Neural cell (in vitro differentiated cells): Measurements from ENCODE around the gene BRF1. TPM values are rescaled to one million over a fixed set of nuclear protein-coding genes. Genes with fewer than 3 reads are reported as not detected.

Source experiments
- H2AFZ ChIP-seq: fragments of 200-600, 300-800 bp; sonication (generic), shearing (Covaris generic); 2 replicates; pipeline ENCODE4 v1.6.0; 2014; ENCODE audit warnings: low read depth, mild to moderate bottlenecking, antibody characterized with exemption, low read length, moderate library complexity
- H3F3A ChIP-seq: fragments of 200-600 bp; shearing (Covaris generic); 2 replicates; pipeline ENCODE4 v1.6.1; 2016; ENCODE audit warnings: mild to moderate bottlenecking, moderate library complexity, mixed read lengths, antibody characterized with exemption, low read length; ENCODE audit not compliant: insufficient read depth, poor library complexity, severe bottlenecking
- H3K27ac ChIP-seq: fragments of 200-600, 300-800 bp; sonication (generic), shearing (Covaris generic); 2 replicates; pipeline ENCODE4 v1.5.1; 2014; ENCODE audit warnings: mild to moderate bottlenecking, low read length, moderate library complexity
- H3K27me3 ChIP-seq: fragments of 300-800, 200-600 bp; sonication (generic), shearing (Covaris generic); 2 replicates; pipeline ENCODE4 v1.6.0; 2014; ENCODE audit warnings: mild to moderate bottlenecking, low read depth, low read length, moderate library complexity; ENCODE audit not compliant: insufficient read depth
- H3K36me3 ChIP-seq: fragments of 300-800, 200-600 bp; sonication (generic), shearing (Covaris generic); 2 replicates; pipeline ENCODE4 v1.5.1; 2014; ENCODE audit warnings: mild to moderate bottlenecking, antibody characterized with exemption, low read length, moderate library complexity; ENCODE audit not compliant: insufficient read depth
- H3K4me2 ChIP-seq: fragments of 300-800, 200-600 bp; sonication (generic), shearing (Covaris generic); 2 replicates; pipeline ENCODE4 v1.6.0; 2014; ENCODE audit warnings: mild to moderate bottlenecking, low read length
- H3K4me3 ChIP-seq: fragments of 300-800, 200-600 bp; sonication (generic), shearing (Covaris generic); 2 replicates; pipeline ENCODE4 v1.5.1; 2014; ENCODE audit warnings: mild to moderate bottlenecking, low read length, moderate library complexity
- H3K79me2 ChIP-seq: fragments of 200-600 bp; shearing (Covaris generic); replicated peaks from 2 replicates; pipeline ENCODE4 v1.6.0; 2014; ENCODE audit warnings: mild to moderate bottlenecking, low read length, moderate library complexity; ENCODE audit not compliant: insufficient read depth
- H3K9ac ChIP-seq: fragments of 300-800, 200-600 bp; sonication (generic), shearing (Covaris generic); 2 replicates; pipeline ENCODE4 v1.6.1; 2016; ENCODE audit warnings: mild to moderate bottlenecking, low read length, mixed read lengths
- H3K9me2 ChIP-seq: fragments of 200-600 bp; shearing (Covaris generic); 2 replicates; pipeline ENCODE4 v1.6.1; 2016; ENCODE audit warnings: mild to moderate bottlenecking, low read length, mixed read lengths; ENCODE audit not compliant: insufficient read depth
- H3K9me3 ChIP-seq: fragments of 200-600, 300-800 bp; sonication (generic), shearing (Covaris generic); 2 replicates; pipeline ENCODE4 v1.6.1; 2016; ENCODE audit warnings: mild to moderate bottlenecking, mixed run types, low read length, moderate library complexity, mixed read lengths
- H4K20me1 ChIP-seq: fragments of 200-600 bp; shearing (Covaris generic); 2 replicates; pipeline ENCODE4 v1.6.1; 2016; ENCODE audit warnings: mild to moderate bottlenecking, mixed run types; ENCODE audit not compliant: insufficient read depth
- EP300 ChIP-seq: fragments of 450-650 bp; conservative IDR thresholded peaks from 2 replicates; pipeline ENCODE4 v1.6.1; 2014; ENCODE audit warnings: antibody characterized with exemption, mild to moderate bottlenecking, moderate library complexity; ENCODE audit not compliant: poor library complexity, severe bottlenecking
- EZH2 ChIP-seq: fragments of 200-600, 300-800 bp; shearing (Covaris generic), sonication (generic); IDR thresholded peaks from 2 replicates; pipeline ENCODE4 v1.6.1; 2014; ENCODE audit warnings: antibody characterized with exemption, low read length, borderline replicate concordance, mild to moderate bottlenecking; ENCODE audit not compliant: insufficient read depth, poor library complexity, severe bottlenecking
- MXI1 ChIP-seq: fragments of 450-650 bp; conservative IDR thresholded peaks from 2 replicates; pipeline ENCODE4 v1.6.1; 2014; ENCODE audit warnings: antibody characterized with exemption, mild to moderate bottlenecking; ENCODE audit not compliant: poor library complexity, severe bottlenecking
- POLR2AphosphoS5 ChIP-seq: IDR thresholded peaks from 2 replicates; pipeline ENCODE4 v1.6.1; 2012
- RAD21 ChIP-seq: fragments of 450-650 bp; conservative IDR thresholded peaks from 2 replicates; pipeline ENCODE4 v1.6.1; 2014; ENCODE audit warnings: antibody characterized with exemption, mild to moderate bottlenecking, moderate library complexity
- SMC3 ChIP-seq: fragments of 450-650 bp; conservative IDR thresholded peaks from 2 replicates; pipeline ENCODE4 v1.6.1; 2014; ENCODE audit warnings: antibody characterized with exemption, mild to moderate bottlenecking, moderate library complexity; ENCODE audit not compliant: poor library complexity
- TAF1 ChIP-seq: IDR thresholded peaks from 2 replicates; pipeline ENCODE4 v1.6.1; 2012; ENCODE audit warnings: low read depth
- polyA plus RNA-seq: library from polyadenylated mRNA; depleted of rRNA; stranded (reverse); fragments of >200 nt; gene quantifications from 2 replicates; pipeline ENCODE4 v1.2.3, GENCODE V29; 2014
- TF ChIP-seq, protein P1 (sequence below): fragments of 450-650 bp; IDR thresholded peaks from 2 replicates; pipeline ENCODE4 v1.5.1; 2014; ENCODE audit warnings: antibody characterized with exemption, mild to moderate bottlenecking, moderate library complexity; ENCODE audit not compliant: poor library complexity, severe bottlenecking
- TF ChIP-seq, protein P2 (sequence below): IDR thresholded peaks from 2 replicates; pipeline ENCODE4 v1.6.1; 2012; ENCODE audit warnings: borderline replicate concordance

BRF1 gene
- polyA plus RNA-seq, 1 donor from 2014 or later = 69.4 TPM

GRCh38 chr14:105305791-105306190, 5.0 kb upstream of the BRF1 start:
- no peaks in the 10 kb centered on the region for H3K36me3 ChIP-seq
- no peaks in the 10 kb centered on the region for H3K9me2 ChIP-seq
- TF ChIP-seq MXI1 (no peak), EP300 (no peak), TAF1 (no peak), RAD21 (no peak), SMC3 (no peak)
- TF ChIP-seq, protein P1, sequence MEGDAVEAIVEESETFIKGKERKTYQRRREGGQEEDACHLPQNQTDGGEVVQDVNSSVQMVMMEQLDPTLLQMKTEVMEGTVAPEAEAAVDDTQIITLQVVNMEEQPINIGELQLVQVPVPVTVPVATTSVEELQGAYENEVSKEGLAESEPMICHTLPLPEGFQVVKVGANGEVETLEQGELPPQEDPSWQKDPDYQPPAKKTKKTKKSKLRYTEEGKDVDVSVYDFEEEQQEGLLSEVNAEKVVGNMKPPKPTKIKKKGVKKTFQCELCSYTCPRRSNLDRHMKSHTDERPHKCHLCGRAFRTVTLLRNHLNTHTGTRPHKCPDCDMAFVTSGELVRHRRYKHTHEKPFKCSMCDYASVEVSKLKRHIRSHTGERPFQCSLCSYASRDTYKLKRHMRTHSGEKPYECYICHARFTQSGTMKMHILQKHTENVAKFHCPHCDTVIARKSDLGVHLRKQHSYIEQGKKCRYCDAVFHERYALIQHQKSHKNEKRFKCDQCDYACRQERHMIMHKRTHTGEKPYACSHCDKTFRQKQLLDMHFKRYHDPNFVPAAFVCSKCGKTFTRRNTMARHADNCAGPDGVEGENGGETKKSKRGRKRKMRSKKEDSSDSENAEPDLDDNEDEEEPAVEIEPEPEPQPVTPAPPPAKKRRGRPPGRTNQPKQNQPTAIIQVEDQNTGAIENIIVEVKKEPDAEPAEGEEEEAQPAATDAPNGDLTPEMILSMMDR = no peak
- TF ChIP-seq, protein P2, sequence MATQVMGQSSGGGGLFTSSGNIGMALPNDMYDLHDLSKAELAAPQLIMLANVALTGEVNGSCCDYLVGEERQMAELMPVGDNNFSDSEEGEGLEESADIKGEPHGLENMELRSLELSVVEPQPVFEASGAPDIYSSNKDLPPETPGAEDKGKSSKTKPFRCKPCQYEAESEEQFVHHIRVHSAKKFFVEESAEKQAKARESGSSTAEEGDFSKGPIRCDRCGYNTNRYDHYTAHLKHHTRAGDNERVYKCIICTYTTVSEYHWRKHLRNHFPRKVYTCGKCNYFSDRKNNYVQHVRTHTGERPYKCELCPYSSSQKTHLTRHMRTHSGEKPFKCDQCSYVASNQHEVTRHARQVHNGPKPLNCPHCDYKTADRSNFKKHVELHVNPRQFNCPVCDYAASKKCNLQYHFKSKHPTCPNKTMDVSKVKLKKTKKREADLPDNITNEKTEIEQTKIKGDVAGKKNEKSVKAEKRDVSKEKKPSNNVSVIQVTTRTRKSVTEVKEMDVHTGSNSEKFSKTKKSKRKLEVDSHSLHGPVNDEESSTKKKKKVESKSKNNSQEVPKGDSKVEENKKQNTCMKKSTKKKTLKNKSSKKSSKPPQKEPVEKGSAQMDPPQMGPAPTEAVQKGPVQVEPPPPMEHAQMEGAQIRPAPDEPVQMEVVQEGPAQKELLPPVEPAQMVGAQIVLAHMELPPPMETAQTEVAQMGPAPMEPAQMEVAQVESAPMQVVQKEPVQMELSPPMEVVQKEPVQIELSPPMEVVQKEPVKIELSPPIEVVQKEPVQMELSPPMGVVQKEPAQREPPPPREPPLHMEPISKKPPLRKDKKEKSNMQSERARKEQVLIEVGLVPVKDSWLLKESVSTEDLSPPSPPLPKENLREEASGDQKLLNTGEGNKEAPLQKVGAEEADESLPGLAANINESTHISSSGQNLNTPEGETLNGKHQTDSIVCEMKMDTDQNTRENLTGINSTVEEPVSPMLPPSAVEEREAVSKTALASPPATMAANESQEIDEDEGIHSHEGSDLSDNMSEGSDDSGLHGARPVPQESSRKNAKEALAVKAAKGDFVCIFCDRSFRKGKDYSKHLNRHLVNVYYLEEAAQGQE = no peak
- H3K9ac ChIP-seq = no peak overlapping the region
- no peaks in the 10 kb centered on the region for H3K27me3 ChIP-seq
- H2AFZ ChIP-seq = no peak overlapping the region
- no peak overlapping the region for H3K4me3 ChIP-seq
- H3K4me2 ChIP-seq = no peak overlapping the region
- H3F3A ChIP-seq = no peaks in the 10 kb centered on the region
- no peaks in the 10 kb centered on the region for H3K79me2 ChIP-seq
- H3K27ac ChIP-seq = no peak overlapping the region
- H4K20me1 ChIP-seq = no peaks in the 10 kb centered on the region
- H3K9me3 ChIP-seq = no peaks in the 10 kb centered on the region

GRCh38 chr14:105305345-105305744, 4.5 kb upstream of the BRF1 start:
- no peak overlapping the region for H3K4me3 ChIP-seq
- H3K9ac ChIP-seq = no peak overlapping the region
- H4K20me1 ChIP-seq = no peaks in the 10 kb centered on the region
- H3K9me2 ChIP-seq = no peaks in the 10 kb centered on the region
- H3K9me3 ChIP-seq = no peaks in the 10 kb centered on the region
- H3F3A ChIP-seq = no peaks in the 10 kb centered on the region
- H3K27me3 ChIP-seq = no peaks in the 10 kb centered on the region
- no peak overlapping the region for H3K27ac ChIP-seq
- no peaks in the 10 kb centered on the region for H3K36me3 ChIP-seq
- H3K79me2 ChIP-seq = no peaks in the 10 kb centered on the region
- no peak overlapping the region for H2AFZ ChIP-seq
- no peak overlapping the region for H3K4me2 ChIP-seq
- TF ChIP-seq, protein P2 = no peak
- TF ChIP-seq MXI1 (no peak), TAF1 (no peak), SMC3 (no peak), RAD21 (no peak), EZH2 (no peak), POLR2AphosphoS5 (no peak), EP300 (no peak)
- TF ChIP-seq, protein P1 = no peak
